ENCODE results near the gene CASP9.

CASP9 gene

GRCh38 chr1:15451014-15451722 is 72.8 kb downstream of the CASP9 start:
- in situ Hi-C loops (cut with HindIII; ENCODE audit: low sequenced_read_pairs), result no loop called here

GRCh38 chr1:15449567-15449966 is 74.4 kb downstream of the CASP9 start:
- in situ Hi-C loops (cut with HindIII; ENCODE audit: low sequenced_read_pairs), result loop anchor here (10.0 kb wide), 1 partner anchor 125 kb away; no protein-coding TSS in a partner anchor

GRCh38 chr1:15448877-15449462 is 75.0 kb downstream of the CASP9 start:
- in situ Hi-C loops (cut with HindIII; ENCODE audit: low sequenced_read_pairs), result loop anchor here (10.0 kb wide), 1 partner anchor 124 kb away; no protein-coding TSS in a partner anchor

- in situ Hi-C loops (cut with HindIII; ENCODE audit: low sequenced_read_pairs), result loop anchor here (10.0 kb wide), 1 partner anchor 121 kb away; no protein-coding TSS in a partner anchor
Observed at GRCh38 chr1:15446212-15446611, 77.8 kb downstream of the CASP9 start.

- in situ Hi-C loops (cut with HindIII; ENCODE audit: low sequenced_read_pairs), result loop anchor here (10.0 kb wide), 1 partner anchor 121 kb away; no protein-coding TSS in a partner anchor
Observed at GRCh38 chr1:15445390-15446122, 78.5 kb downstream of the CASP9 start.

- in situ Hi-C loops (cut with HindIII; ENCODE audit: low sequenced_read_pairs), result loop anchor here (10.0 kb wide), 1 partner anchor 120 kb away; no protein-coding TSS in a partner anchor
Observed at GRCh38 chr1:15444468-15445389, 79.3 kb downstream of the CASP9 start.

GRCh38 chr1:15443281-15443680 is 80.7 kb downstream of the CASP9 start:
- in situ Hi-C loops (cut with HindIII; ENCODE audit: low sequenced_read_pairs), result loop anchor here (10.0 kb wide), 1 partner anchor 118 kb away; no protein-coding TSS in a partner anchor

GRCh38 chr1:15442759-15443158 is 81.3 kb downstream of the CASP9 start:
- in situ Hi-C loops (cut with HindIII; ENCODE audit: low sequenced_read_pairs), result loop anchor here (10.0 kb wide), 1 partner anchor 118 kb away; no protein-coding TSS in a partner anchor

GRCh38 chr1:15442119-15442518 is 81.9 kb downstream of the CASP9 start:
- in situ Hi-C loops (cut with HindIII; ENCODE audit: low sequenced_read_pairs), result loop anchor here (10.0 kb wide), 1 partner anchor 117 kb away; no protein-coding TSS in a partner anchor
